CD14-positive monocyte (primary cell): ENCODE results near the gene TMEM82. TPM values are rescaled to one million over a fixed set of nuclear protein-coding genes. Genes with fewer than 3 reads are reported as not detected.

Source experiments
- DNase-seq, 3 donors: peaks; one replicate each; pipeline ENCODE4 v3.0.0-alpha.2; 2011 to 2022
- H2AFZ ChIP-seq: 2 replicates; pipeline ENCODE4 v1.6.0; 2012; ENCODE audit warnings: mild to moderate bottlenecking, low read depth, low read length, inconsistent platforms; ENCODE audit not compliant: insufficient read depth, poor library complexity, severe bottlenecking
- H3K27ac ChIP-seq, 2 donors: 1 replicate in 1 of 2; 2 replicates in 1 of 2; pipeline ENCODE4 v1.5.1; 2012 to 2013; ENCODE audit warnings: low read length in 2 of 2, control low read depth in 1 of 2, inconsistent platforms in 1 of 2, low read depth in 1 of 2, mild to moderate bottlenecking in 1 of 2
- H3K27me3 ChIP-seq, 2 donors: one replicate each; pipeline versions ENCODE4 v1.6.0 to v1.6.1; 2011 to 2013; ENCODE audit warnings: low read length in 2 of 2; ENCODE audit not compliant: control insufficient read depth in 2 of 2, insufficient read depth in 2 of 2
- H3K36me3 ChIP-seq, 2 donors: replicated peaks in 1 of 2; 1 replicate in 1 of 2; 2 replicates in 1 of 2; pipeline versions ENCODE4 v1.5.1 to v1.6.1; 2012 to 2013; ENCODE audit warnings: low read length in 2 of 2, control low read depth in 1 of 2, inconsistent platforms in 1 of 2, mild to moderate bottlenecking in 1 of 2; ENCODE audit not compliant: insufficient read depth in 2 of 2, control insufficient read depth in 1 of 2
- H3K4me1 ChIP-seq, 2 donors: 1 replicate in 1 of 2; 2 replicates in 1 of 2; pipeline versions ENCODE4 v1.5.1 to v1.6.1; 2012 to 2013; ENCODE audit warnings: low read length in 2 of 2, control low read depth in 1 of 2, inconsistent platforms in 1 of 2, mild to moderate bottlenecking in 1 of 2, moderate library complexity in 1 of 2; ENCODE audit not compliant: insufficient read depth in 2 of 2, control insufficient read depth in 1 of 2
- H3K4me2 ChIP-seq: replicated peaks from 2 replicates; pipeline ENCODE3; 2012; ENCODE audit warnings: low read length, moderate library complexity, mild to moderate bottlenecking; ENCODE audit not compliant: poor library complexity, severe bottlenecking; ENCODE audit errors: extremely low read depth
- H3K4me3 ChIP-seq, 3 experiments: fragments of 200-600 bp in 1 of 3; sonication (generic) in 1 of 3; replicated peaks in 1 of 3; 1 replicate in 2 of 3; 2 replicates in 1 of 3; pipeline ENCODE4 v1.5.1; 2011 to 2013; ENCODE audit warnings: low read length in 3 of 3, mild to moderate bottlenecking in 3 of 3, control low read depth in 2 of 3, low read depth in 2 of 3, inconsistent platforms in 1 of 3, moderate library complexity in 1 of 3
- H3K79me2 ChIP-seq: 2 replicates; pipeline ENCODE4 v1.6.0; 2012; ENCODE audit warnings: mild to moderate bottlenecking, control low read depth, inconsistent platforms, low read length, moderate library complexity; ENCODE audit not compliant: insufficient read depth
- H3K9ac ChIP-seq: 2 replicates; pipeline ENCODE4 v1.6.0; 2017; ENCODE audit warnings: low read length, mild to moderate bottlenecking; ENCODE audit not compliant: insufficient read depth, poor library complexity, severe bottlenecking
- H3K9me3 ChIP-seq, 2 donors: replicated peaks in 1 of 2; 1 replicate in 1 of 2; 2 replicates in 1 of 2; pipeline versions ENCODE4 v1.5.1 to v1.6.1; 2012 to 2013; ENCODE audit warnings: low read length in 2 of 2, control low read depth in 1 of 2; ENCODE audit not compliant: control insufficient read depth in 1 of 2, insufficient read depth in 1 of 2
- H4K20me1 ChIP-seq: 2 replicates; pipeline ENCODE4 v1.6.0; 2012; ENCODE audit warnings: mild to moderate bottlenecking, low read length, control low read depth, moderate library complexity; ENCODE audit not compliant: insufficient read depth
- H3K27ac Mint-ChIP-seq, 7 donors: one replicate each; pipeline ENCODE4 v1.8.0; 2020; ENCODE audit warnings: mild to moderate bottlenecking in 7 of 7, mixed read lengths in 7 of 7, moderate library complexity in 6 of 7, inconsistent platforms in 2 of 7
- H3K27me3 Mint-ChIP-seq, 3 donors: one replicate each; pipeline ENCODE4 v1.8.0; 2021 to 2022; ENCODE audit warnings: low read depth in 3 of 3, mild to moderate bottlenecking in 3 of 3, mixed read lengths in 3 of 3, moderate library complexity in 3 of 3, inconsistent platforms in 1 of 3
- H3K36me3 Mint-ChIP-seq, 2 donors: one replicate each; pipeline ENCODE4 v1.8.0; 2020; ENCODE audit warnings: mixed read lengths in 2 of 2, inconsistent platforms in 1 of 2, mild to moderate bottlenecking in 1 of 2
- H3K4me1 Mint-ChIP-seq: one replicate; pipeline ENCODE4 v1.8.0; 2020; ENCODE audit warnings: mild to moderate bottlenecking, mixed read lengths
- H3K4me3 Mint-ChIP-seq, 2 donors: one replicate each; pipeline ENCODE4 v1.8.0; 2020; ENCODE audit warnings: mild to moderate bottlenecking in 2 of 2, mixed read lengths in 2 of 2, moderate library complexity in 1 of 2
- H3K9me3 Mint-ChIP-seq, 7 donors: one replicate each; pipeline ENCODE4 v1.8.0; 2020 to 2022; ENCODE audit warnings: mixed read lengths in 7 of 7, mild to moderate bottlenecking in 6 of 7, moderate library complexity in 6 of 7, inconsistent platforms in 2 of 7
- WGBS: methylation state at CpG from one replicate; pipeline ENCODE4 v1.1.5; 2013; ENCODE audit warnings: missing lambda C conversion rate; ENCODE audit not compliant: insufficient coverage; 5-methylcytosine and 5-hydroxymethylcytosine counted together
- intact Hi-C, 2 donors: fragments of 100-400 bp; cut with micrococcal nuclease; formaldehyde crosslinking; loops; one replicate each; pipeline versions ENCODE4 v1.15.0 to v1.15.1; 2023
- polyA plus RNA-seq, 3 donors: library from polyadenylated mRNA; depleted of rRNA in 1 of 3; unstranded in 2 of 3; stranded (reverse) in 1 of 3; fragments of 300-500 nt in 2 of 3; fragments of >200 nt in 1 of 3; fragmentation: Illumina TruSeq in 2 of 3; gene quantifications; 1 replicate in 2 of 3; 2 replicates in 1 of 3; pipeline ENCODE4 v1.2.3, GENCODE V29; 2012 to 2021
- TF ChIP-seq, protein P1 (sequence below): fragments of 200-600 bp; IDR thresholded peaks from one replicate; pipeline ENCODE4 v1.8.0; 2022; ENCODE audit warnings: antibody characterized with exemption, mild to moderate bottlenecking

Gene TMEM82
- polyA plus RNA-seq, 3 donors: not detected

DNA sequence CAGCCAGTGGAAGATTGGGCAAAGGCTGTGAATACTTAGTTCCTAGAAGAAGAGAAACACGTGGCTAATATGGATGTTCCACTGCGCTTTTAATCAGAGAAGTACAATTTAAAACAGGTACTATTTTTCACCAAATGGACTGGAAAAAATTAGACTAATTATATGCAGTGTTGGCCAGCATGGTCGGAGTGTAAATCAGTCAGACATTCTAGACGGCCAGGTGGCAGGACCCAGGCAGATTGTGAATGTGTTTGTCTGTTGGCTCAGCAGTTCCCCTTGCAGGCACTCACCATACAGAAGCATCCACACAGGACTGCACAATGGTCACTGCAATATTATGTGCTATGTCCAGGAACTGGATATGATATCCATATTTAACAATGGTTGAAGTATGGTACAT lies 30.1 kb upstream of the TMEM82 start:
- H4K20me1 ChIP-seq: peaks cover 97% of the 10 kb centered on the region
- intact Hi-C loops: no loop called here
- TF ChIP-seq, protein P1, sequence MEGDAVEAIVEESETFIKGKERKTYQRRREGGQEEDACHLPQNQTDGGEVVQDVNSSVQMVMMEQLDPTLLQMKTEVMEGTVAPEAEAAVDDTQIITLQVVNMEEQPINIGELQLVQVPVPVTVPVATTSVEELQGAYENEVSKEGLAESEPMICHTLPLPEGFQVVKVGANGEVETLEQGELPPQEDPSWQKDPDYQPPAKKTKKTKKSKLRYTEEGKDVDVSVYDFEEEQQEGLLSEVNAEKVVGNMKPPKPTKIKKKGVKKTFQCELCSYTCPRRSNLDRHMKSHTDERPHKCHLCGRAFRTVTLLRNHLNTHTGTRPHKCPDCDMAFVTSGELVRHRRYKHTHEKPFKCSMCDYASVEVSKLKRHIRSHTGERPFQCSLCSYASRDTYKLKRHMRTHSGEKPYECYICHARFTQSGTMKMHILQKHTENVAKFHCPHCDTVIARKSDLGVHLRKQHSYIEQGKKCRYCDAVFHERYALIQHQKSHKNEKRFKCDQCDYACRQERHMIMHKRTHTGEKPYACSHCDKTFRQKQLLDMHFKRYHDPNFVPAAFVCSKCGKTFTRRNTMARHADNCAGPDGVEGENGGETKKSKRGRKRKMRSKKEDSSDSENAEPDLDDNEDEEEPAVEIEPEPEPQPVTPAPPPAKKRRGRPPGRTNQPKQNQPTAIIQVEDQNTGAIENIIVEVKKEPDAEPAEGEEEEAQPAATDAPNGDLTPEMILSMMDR: no peak
- H3K4me1 ChIP-seq: no peaks in the 10 kb centered on the region
- Mint-ChIP-seq H3K4me3 (no peak overlapping the region), H3K4me1 (no peaks in the 10 kb centered on the region), H3K9me3 (no peaks in the 10 kb centered on the region), H3K36me3 (peaks cover 20 to 32% of the 10 kb centered on the region in 2 donors), H3K27me3 (no peaks in the 10 kb centered on the region), H3K27ac (no peak overlapping the region)
- peaks cover 69% of the 10 kb centered on the region for H3K79me2 ChIP-seq
- DNase-seq: no peak
- no peak overlapping the region for H3K4me3 ChIP-seq
- no peaks in the 10 kb centered on the region for H3K27me3 ChIP-seq
- H2AFZ ChIP-seq: no peak overlapping the region
- WGBS: no CpG with 5 or more reads among the region's 4 CpGs
- no peak overlapping the region for H3K9ac ChIP-seq
- H3K36me3 ChIP-seq: peaks cover 16 to 36% of the 10 kb centered on the region in 2 donors
- H3K9me3 ChIP-seq: no peaks in the 10 kb centered on the region
- no peak overlapping the region for H3K27ac ChIP-seq
- H3K4me2 ChIP-seq: no peak overlapping the region

DNA sequence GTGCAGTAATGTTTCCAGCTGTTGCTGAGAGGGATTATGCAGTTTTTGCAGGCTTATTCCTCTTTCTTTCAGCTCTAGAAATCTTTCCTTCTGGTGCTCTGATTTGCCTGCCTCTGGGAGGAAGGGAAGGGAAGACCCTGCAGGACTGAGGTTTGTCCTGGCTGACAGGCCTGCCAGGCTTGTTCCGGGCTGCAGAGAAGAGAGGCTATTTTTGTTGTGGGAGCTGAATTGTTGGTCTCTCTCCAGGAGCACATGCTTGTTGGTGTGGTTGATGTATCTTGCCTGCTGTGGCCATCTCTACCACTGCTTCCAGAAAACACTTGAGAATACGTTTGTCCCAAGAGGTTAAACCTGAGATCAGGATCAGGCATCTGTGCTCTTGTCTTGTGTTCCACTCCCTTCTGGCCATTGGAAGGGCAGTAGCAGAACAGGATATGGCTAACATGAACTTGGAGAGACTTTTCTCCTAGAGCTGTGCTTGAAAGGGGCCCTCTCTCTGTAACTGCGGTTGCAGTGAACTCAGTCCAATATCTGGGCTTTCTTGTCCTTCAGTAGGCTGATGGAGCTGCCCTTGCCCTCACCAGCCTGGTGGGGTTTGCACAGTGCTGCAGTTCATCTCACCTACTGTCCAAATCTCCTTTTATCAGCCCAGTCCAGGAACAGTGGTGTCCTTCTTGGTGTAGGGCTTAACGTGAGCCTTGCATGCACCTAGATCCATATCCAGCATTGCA lies 27.7 kb upstream of the TMEM82 start:
- Mint-ChIP-seq H3K27me3 (no peaks in the 10 kb centered on the region), H3K27ac (no peak overlapping the region), H3K9me3 (no peaks in the 10 kb centered on the region), H3K4me3 (no peak overlapping the region), H3K4me1 (no peaks in the 10 kb centered on the region), H3K36me3 (peaks cover 41 to 55% of the 10 kb centered on the region in 2 donors)
- Histone ChIP-seq H3K4me3 (no peak overlapping the region), H3K36me3 (peaks cover 37 to 59% of the 10 kb centered on the region in 2 donors), H3K27ac (no peak overlapping the region), H3K4me2 (no peak overlapping the region), H3K27me3 (no peaks in the 10 kb centered on the region), H3K79me2 (peaks cover 46% of the 10 kb centered on the region), H3K4me1 (no peaks in the 10 kb centered on the region), H4K20me1 (peaks cover 90% of the 10 kb centered on the region), H2AFZ (no peak overlapping the region), H3K9me3 (no peaks in the 10 kb centered on the region), H3K9ac (no peak overlapping the region)
- DNase-seq: no peak
- intact Hi-C loops: no loop called here
- 100% methylated on average over 4 of the region's 4 CpGs for WGBS
- TF ChIP-seq, protein P1: no peak
